GM12865 (cell line): ENCODE results near the gene PHF20.
A peak's percentile ranks its signal among the peaks of the same experiment; 100 is the strongest.
"Not testable (repeated sequence)": the region's sequence is repeated elsewhere in the genome, so short reads cannot be mapped to it uniquely, and the experiment has no call there.

Experiments used
- DNase-seq: peaks from one replicate; pipeline ENCODE4 v3.0.0; 2010; ENCODE audit warnings: low read depth
- H3K4me3 ChIP-seq: 2 replicates; pipeline ENCODE4 v1.5.1; 2011; ENCODE audit warnings: mild to moderate bottlenecking, low read depth, low read length, control low read depth
- CTCF ChIP-seq: IDR thresholded peaks from 2 replicates; pipeline ENCODE4 v1.5.1; 2011; ENCODE audit warnings: low read length, control low read depth, low read depth, inconsistent platforms; ENCODE audit not compliant: insufficient read depth; ENCODE audit errors: missing control alignments

PHF20 gene

GRCh38 chr20:35772563-35773058 is 796 bp downstream of the PHF20 start:
- no peak for TF ChIP-seq CTCF
- DNase-seq: no peak
- H3K4me3 ChIP-seq: peak overlapping the region; percentile 89

DNA sequence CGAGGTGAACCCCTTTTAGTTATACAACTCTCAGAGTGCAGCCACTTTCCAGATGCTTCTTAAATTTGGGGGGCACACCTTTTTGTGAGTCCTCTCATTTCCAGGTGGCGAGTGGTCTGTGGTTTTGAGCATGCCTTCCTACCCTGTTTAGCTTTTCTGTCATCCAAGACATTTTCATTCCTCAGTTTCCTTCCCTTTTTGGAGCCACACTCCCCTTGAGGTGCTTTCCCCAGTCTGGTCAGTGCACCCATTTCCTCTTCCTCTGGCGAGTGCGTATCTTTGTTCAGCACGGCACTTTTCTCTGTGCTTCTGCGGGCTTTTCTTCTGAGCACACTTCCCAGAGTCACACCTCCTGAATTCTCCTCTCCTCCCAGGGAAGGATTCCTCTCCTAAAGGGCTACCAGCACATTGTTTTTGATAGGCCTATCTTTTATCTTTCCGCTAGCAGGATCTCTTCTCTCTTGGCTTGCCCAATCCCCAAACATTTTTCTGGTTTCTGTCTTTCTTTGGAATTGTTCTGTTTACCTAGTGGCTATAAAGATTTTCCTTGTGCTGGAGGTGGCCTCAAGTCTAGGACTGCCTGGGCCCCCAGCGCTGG is 1.4 kb downstream of the PHF20 start:
- DNase-seq: peak; percentile 74
- H3K4me3 ChIP-seq: peak overlapping the region; percentile 89
- TF ChIP-seq CTCF: no peak

DNA sequence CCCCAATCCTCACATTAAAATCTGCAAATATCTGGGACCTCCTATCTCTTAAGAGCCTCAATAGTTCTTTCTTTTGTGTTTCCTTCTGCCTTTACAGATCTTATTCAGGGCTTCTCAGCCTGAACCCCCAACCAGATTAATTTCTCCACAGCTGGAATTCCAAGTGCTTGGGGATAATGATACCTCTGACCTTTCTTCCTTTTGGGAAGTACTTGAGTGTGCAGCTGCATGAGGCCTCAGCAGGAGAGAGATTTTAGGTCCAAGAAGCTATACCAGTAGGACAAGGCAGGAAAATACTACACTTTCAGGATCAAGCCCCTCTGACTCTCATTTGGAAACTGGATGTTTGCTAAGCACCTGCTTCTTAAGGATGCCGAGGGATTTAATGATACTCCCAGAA is 2.6 kb downstream of the PHF20 start:
- no peak for TF ChIP-seq CTCF
- H3K4me3 ChIP-seq: peak overlapping the region; percentile 22; the same call in 1 of the 2 replicates
- no peak for DNase-seq

GRCh38 chr20:35776513-35777101 is 4.8 kb downstream of the PHF20 start:
- DNase-seq: no peak
- no peak for TF ChIP-seq CTCF
- no peak overlapping the region for H3K4me3 ChIP-seq

DNA sequence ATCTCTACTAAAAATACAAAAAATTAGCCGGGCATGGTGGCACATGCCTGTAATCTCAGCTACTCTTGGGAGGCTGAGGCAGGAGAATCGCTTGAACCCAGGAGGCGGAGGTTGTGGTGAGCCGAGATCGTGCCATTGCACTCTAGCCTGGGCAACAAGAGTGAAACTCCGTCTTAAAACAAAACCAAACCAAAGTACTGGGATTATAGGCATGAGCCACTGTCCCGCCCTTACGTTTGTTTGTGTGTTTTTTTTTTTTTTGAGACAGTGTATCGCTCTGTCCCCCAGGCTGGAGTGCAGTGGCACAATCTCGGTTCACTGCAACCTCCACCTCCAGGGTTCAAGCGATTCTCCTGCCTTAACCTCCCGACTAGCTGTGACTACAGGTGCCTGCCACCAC is 12.0 kb downstream of the PHF20 start:
- not testable (repeated sequence) for H3K4me3 ChIP-seq
- DNase-seq: peak; percentile 51

DNA sequence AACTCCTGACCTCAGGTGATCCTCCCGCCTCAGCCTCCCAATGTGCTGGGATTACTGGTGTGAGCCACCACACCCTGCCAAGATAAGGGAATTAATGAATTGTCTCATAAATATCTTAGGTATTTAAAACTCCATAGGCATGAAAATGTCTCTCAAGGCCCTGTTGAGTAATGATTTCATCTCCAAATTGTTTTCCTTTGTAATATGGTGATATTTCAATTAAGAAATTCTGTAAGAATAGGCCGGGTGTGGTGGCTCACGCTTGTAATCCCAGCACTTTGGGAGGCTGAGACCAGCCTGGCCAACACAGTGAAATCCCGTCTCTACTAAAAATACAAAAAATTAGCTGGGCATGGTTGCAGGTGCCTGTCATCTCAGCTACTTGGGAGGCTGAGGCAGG is 13.7 kb downstream of the PHF20 start:
- H3K4me3 ChIP-seq, DNase-seq: not testable (repeated sequence)

- H3K4me3 ChIP-seq: no peak overlapping the region
- no peak for DNase-seq
- TF ChIP-seq CTCF: no peak
Measured at GRCh38 chr20:35788796-35789195, 17.0 kb downstream of the PHF20 start.

- DNase-seq: no peak
- H3K4me3 ChIP-seq: no peak overlapping the region
- no peak for TF ChIP-seq CTCF
Measured at GRCh38 chr20:35791097-35791496, 19.3 kb downstream of the PHF20 start.
